ENCODE measurements around the gene POLDIP2. TPM values are rescaled to one million over a fixed set of nuclear protein-coding genes. Genes with fewer than 3 reads are reported as not detected.

Gene POLDIP2
- total RNA-seq, 3 donors from 2014 or later (not counting 1 experiment from before 2014, with no cell fraction given), result 30.8 to 37.0 (median 33.7) TPM

- H3K4me1 Mint-ChIP-seq, result peaks cover 10 to 13% of the 10 kb centered on the region in 2 donors
- intact Hi-C loops (cut with micrococcal nuclease), result no loop called here
- H3K9me3 Mint-ChIP-seq, result no peaks in the 10 kb centered on the region
- no peak for ATAC-seq
- TF ChIP-seq CTCF (IDR thresholded peaks at IDR 0.05), result no peak
- Histone ChIP-seq H3K9me3 (ENCODE audit: control insufficient read depth, insufficient read depth, low read length) (no peaks in the 10 kb centered on the region), H3K4me1 (ENCODE audit: control insufficient read depth, insufficient read depth, low read length) (peaks cover 11% of the 10 kb centered on the region), H3K36me3 (ENCODE audit: control insufficient read depth, insufficient read depth, low read length) (no peaks in the 10 kb centered on the region), H3K27ac (ENCODE audit: low read length) (no peak overlapping the region), H3K4me3 (ENCODE audit: low read length) (no peak overlapping the region), H3K27me3 (ENCODE audit: control insufficient read depth, insufficient read depth, low read length) (peaks cover 2% of the 10 kb centered on the region)
- peaks cover 3 to 7% of the 10 kb centered on the region in 2 donors for H3K27me3 Mint-ChIP-seq (ENCODE audit: low read depth in 2 of 2)
- H3K36me3 Mint-ChIP-seq, result no peaks in the 10 kb centered on the region
- 83% methylated on average over 2 of the region's 2 CpGs for WGBS (ENCODE audit: insufficient coverage)
- DNase-seq, result no peak
- no peak overlapping the region for H3K4me3 Mint-ChIP-seq
- no peak overlapping the region for H3K27ac Mint-ChIP-seq
These were observed 43.5 kb downstream of the POLDIP2 start for GRCh38 chr17:28313841-28314240.

- no peak overlapping the region for H3K27ac Mint-ChIP-seq
- intact Hi-C loops (cut with micrococcal nuclease), result no loop called here
- WGBS (ENCODE audit: insufficient coverage), result 44% methylated on average over 38 of the region's 38 CpGs
- no peaks in the 10 kb centered on the region for H3K36me3 Mint-ChIP-seq
- H3K27me3 Mint-ChIP-seq (ENCODE audit: low read depth in 2 of 2), result peaks cover 23 to 43% of the 10 kb centered on the region in 2 donors
- no peak for DNase-seq
- peaks cover 17% of the 10 kb centered on the region for H3K27me3 ChIP-seq (ENCODE audit: control insufficient read depth, insufficient read depth, low read length)
- H3K4me1 Mint-ChIP-seq, result no peaks in the 10 kb centered on the region
- no peaks in the 10 kb centered on the region for H3K9me3 ChIP-seq (ENCODE audit: control insufficient read depth, insufficient read depth, low read length)
- H3K4me1 ChIP-seq (ENCODE audit: control insufficient read depth, insufficient read depth, low read length), result no peaks in the 10 kb centered on the region
- no peaks in the 10 kb centered on the region for H3K9me3 Mint-ChIP-seq
- no peaks in the 10 kb centered on the region for H3K36me3 ChIP-seq (ENCODE audit: control insufficient read depth, insufficient read depth, low read length)
- H3K4me3 ChIP-seq (ENCODE audit: low read length), result no peak overlapping the region
- no peak overlapping the region for H3K27ac ChIP-seq (ENCODE audit: low read length)
- no peak for TF ChIP-seq CTCF (IDR thresholded peaks at IDR 0.05)
- H3K4me3 Mint-ChIP-seq, result no peak overlapping the region
- no peak for ATAC-seq
These were observed 50.3 kb downstream of the POLDIP2 start for GRCh38 chr17:28306954-28307401.

- ATAC-seq, result no peak
- WGBS (ENCODE audit: insufficient coverage), result 100% methylated on average over 2 of the region's 3 CpGs
- no peak overlapping the region for H3K4me3 Mint-ChIP-seq
These were observed 58.9 kb downstream of the POLDIP2 start for GRCh38 chr17:28298449-28298848.

More at GRCh38 chr17:28298449-28298848, 58.9 kb downstream of the POLDIP2 start:
- H3K27me3 ChIP-seq (ENCODE audit: control insufficient read depth, insufficient read depth, low read length), result peaks cover 3% of the 10 kb centered on the region
- Mint-ChIP-seq H3K27me3 (ENCODE audit: low read depth in 2 of 2) (peaks cover 17 to 29% of the 10 kb centered on the region in 2 donors), H3K9me3 (no peaks in the 10 kb centered on the region), H3K27ac (no peak overlapping the region), H3K36me3 (no peaks in the 10 kb centered on the region), H3K4me1 (no peaks in the 10 kb centered on the region)
- H3K36me3 ChIP-seq (ENCODE audit: control insufficient read depth, insufficient read depth, low read length), result no peaks in the 10 kb centered on the region
- DNase-seq, result no peak
- no peak overlapping the region for H3K27ac ChIP-seq (ENCODE audit: low read length)
- no peaks in the 10 kb centered on the region for H3K9me3 ChIP-seq (ENCODE audit: control insufficient read depth, insufficient read depth, low read length)
- no peak for TF ChIP-seq CTCF (IDR thresholded peaks at IDR 0.05)
- intact Hi-C loops (cut with micrococcal nuclease), result no loop called here
- no peaks in the 10 kb centered on the region for H3K4me1 ChIP-seq (ENCODE audit: control insufficient read depth, insufficient read depth, low read length)
- no peak overlapping the region for H3K4me3 ChIP-seq (ENCODE audit: low read length)

Other genes with a start within 250 kb of the POLDIP2 start
- gene TMEM97, start 38.3 kb downstream of the POLDIP2 start, total RNA-seq, result 1 to 10 TPM; 4.6 to 8.8 (median 7.5) TPM
- 100 to 1,000 TPM in 1 of 3 donors, 10 to 100 TPM in 2; 50.0 to 109 (median 68.6) TPM for gene IFT20, start 22.1 kb downstream of the POLDIP2 start, total RNA-seq
- 10 to 100 TPM; 10.5 to 15.7 (median 14.6) TPM for gene TNFAIP1, start 21.8 kb downstream of the POLDIP2 start, total RNA-seq
- gene SEBOX, start 7.7 kb upstream of the POLDIP2 start, total RNA-seq, result not detected
- gene VTN, start 12.8 kb upstream of the POLDIP2 start, total RNA-seq, result not detected
- gene SARM1, start 14.2 kb upstream of the POLDIP2 start, total RNA-seq, result 10 to 100 TPM; 25.7 to 33.0 (median 26.2) TPM
- gene SLC46A1, start 48.7 kb upstream of the POLDIP2 start, total RNA-seq, result under 1 TPM; 0.54 to 0.84 (median 0.55) TPM
- not detected for gene SLC13A2, start 116.1 kb upstream of the POLDIP2 start, total RNA-seq
- not detected for gene FOXN1, start 148.8 kb upstream of the POLDIP2 start, total RNA-seq
- gene UNC119, start 195.1 kb upstream of the POLDIP2 start, total RNA-seq, result 100 to 1,000 TPM in 1 of 3 donors, 10 to 100 TPM in 2; 79.1 to 106 (median 79.3) TPM
- 10 to 100 TPM; 88.3 to 95.3 (median 92.3) TPM for gene PIGS, start 214.0 kb upstream of the POLDIP2 start, total RNA-seq
- gene ALDOC, start 219.4 kb upstream of the POLDIP2 start, total RNA-seq, result 10 to 100 TPM; 18.2 to 25.4 (median 23.0) TPM
- gene SPAG5, start 241.5 kb upstream of the POLDIP2 start, total RNA-seq, result 10 to 100 TPM; 18.0 to 19.6 (median 19.3) TPM

All from natural killer cell (primary cell).